Nephron progenitor cell (in vitro differentiated cells): Measurements from ENCODE around the gene WASF3.

Source experiments
- DNase-seq: peaks from one replicate; pipeline ENCODE4 v3.0.0; 2021
- H3K27ac Mint-ChIP-seq: 2 replicates; pipeline ENCODE4 v1.8.0; 2021; ENCODE audit warnings: mild to moderate bottlenecking, moderate library complexity, mixed read lengths
- H3K27me3 Mint-ChIP-seq: 2 replicates; pipeline ENCODE4 v1.8.0; 2021; ENCODE audit warnings: mild to moderate bottlenecking, low read depth, mixed read lengths; ENCODE audit not compliant: poor library complexity
- H3K36me3 Mint-ChIP-seq: 2 replicates; pipeline ENCODE4 v1.8.0; 2021; ENCODE audit warnings: low read depth, mixed read lengths
- H3K4me1 Mint-ChIP-seq: 2 replicates; pipeline ENCODE4 v1.8.0; 2021; ENCODE audit warnings: mixed read lengths
- H3K4me3 Mint-ChIP-seq: 2 replicates; pipeline ENCODE4 v1.8.0; 2021; ENCODE audit warnings: mild to moderate bottlenecking, moderate library complexity, mixed read lengths
- H3K9me3 Mint-ChIP-seq: 2 replicates; pipeline ENCODE4 v1.8.0; 2021; ENCODE audit warnings: mild to moderate bottlenecking, moderate library complexity, mixed read lengths
- TF ChIP-seq, protein P1 (sequence below): fragments of 200-600 bp; sonication (generic); IDR thresholded peaks from 2 replicates; pipeline ENCODE4 v1.5.0; 2021; ENCODE audit warnings: antibody characterized with exemption

WASF3 gene

GRCh38 chr13:26726684-26727083 lies 169.2 kb downstream of the WASF3 start:
- no peaks in the 10 kb centered on the region for H3K36me3 Mint-ChIP-seq
- H3K27me3 Mint-ChIP-seq = peaks cover 3% of the 10 kb centered on the region
- no peak overlapping the region for H3K4me3 Mint-ChIP-seq

GRCh38 chr13:26727122-26727521 lies 169.6 kb downstream of the WASF3 start:
- no peaks in the 10 kb centered on the region for H3K36me3 Mint-ChIP-seq
- TF ChIP-seq, protein P1, sequence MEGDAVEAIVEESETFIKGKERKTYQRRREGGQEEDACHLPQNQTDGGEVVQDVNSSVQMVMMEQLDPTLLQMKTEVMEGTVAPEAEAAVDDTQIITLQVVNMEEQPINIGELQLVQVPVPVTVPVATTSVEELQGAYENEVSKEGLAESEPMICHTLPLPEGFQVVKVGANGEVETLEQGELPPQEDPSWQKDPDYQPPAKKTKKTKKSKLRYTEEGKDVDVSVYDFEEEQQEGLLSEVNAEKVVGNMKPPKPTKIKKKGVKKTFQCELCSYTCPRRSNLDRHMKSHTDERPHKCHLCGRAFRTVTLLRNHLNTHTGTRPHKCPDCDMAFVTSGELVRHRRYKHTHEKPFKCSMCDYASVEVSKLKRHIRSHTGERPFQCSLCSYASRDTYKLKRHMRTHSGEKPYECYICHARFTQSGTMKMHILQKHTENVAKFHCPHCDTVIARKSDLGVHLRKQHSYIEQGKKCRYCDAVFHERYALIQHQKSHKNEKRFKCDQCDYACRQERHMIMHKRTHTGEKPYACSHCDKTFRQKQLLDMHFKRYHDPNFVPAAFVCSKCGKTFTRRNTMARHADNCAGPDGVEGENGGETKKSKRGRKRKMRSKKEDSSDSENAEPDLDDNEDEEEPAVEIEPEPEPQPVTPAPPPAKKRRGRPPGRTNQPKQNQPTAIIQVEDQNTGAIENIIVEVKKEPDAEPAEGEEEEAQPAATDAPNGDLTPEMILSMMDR = no peak
- peaks cover 6% of the 10 kb centered on the region for H3K27me3 Mint-ChIP-seq
- no peak overlapping the region for H3K27ac Mint-ChIP-seq
- peaks cover 17% of the 10 kb centered on the region for H3K9me3 Mint-ChIP-seq
- DNase-seq = no peak
- H3K4me1 Mint-ChIP-seq = no peaks in the 10 kb centered on the region
- no peak overlapping the region for H3K4me3 Mint-ChIP-seq

More at GRCh38 chr13:26726684-26727083, 169.2 kb downstream of the WASF3 start:
- no peak for DNase-seq
- peaks cover 18% of the 10 kb centered on the region for H3K9me3 Mint-ChIP-seq
- H3K4me1 Mint-ChIP-seq = no peaks in the 10 kb centered on the region
- no peak overlapping the region for H3K27ac Mint-ChIP-seq
- TF ChIP-seq, protein P1 = no peak

- no peak for DNase-seq
- no peaks in the 10 kb centered on the region for H3K36me3 Mint-ChIP-seq
Observed at GRCh38 chr13:26727633-26728032, 170.2 kb downstream of the WASF3 start.

GRCh38 chr13:26735677-26736076 lies 178.2 kb downstream of the WASF3 start:
- Mint-ChIP-seq H3K9me3 (peaks cover 40% of the 10 kb centered on the region), H3K36me3 (no peaks in the 10 kb centered on the region), H3K4me3 (no peak overlapping the region), H3K27ac (no peak overlapping the region), H3K27me3 (peaks cover 12% of the 10 kb centered on the region), H3K4me1 (no peaks in the 10 kb centered on the region)
- no peak for DNase-seq
- TF ChIP-seq, protein P1 = no peak

More at GRCh38 chr13:26727633-26728032, 170.2 kb downstream of the WASF3 start:
- Mint-ChIP-seq H3K27ac (no peak overlapping the region), H3K27me3 (peaks cover 8% of the 10 kb centered on the region), H3K4me3 (no peak overlapping the region), H3K9me3 (peaks cover 12% of the 10 kb centered on the region), H3K4me1 (no peaks in the 10 kb centered on the region)
- TF ChIP-seq, protein P1 = no peak
